Right kidney (tissue), 9 donors: ENCODE data around the gene KLF16.
"Not testable (repeated sequence)": the region's sequence is repeated elsewhere in the genome, so short reads cannot be mapped to it uniquely, and the experiment has no call there.

ENCODE experiments used
- DNase-seq: peaks from one replicate; pipeline ENCODE4 v3.0.0-alpha.2; 2016
- long read RNA-seq, 8 donors: transcript quantifications; one replicate each; lab custom pipeline, GENCODE V29; 2026

KLF16 gene
- long read RNA-seq, donor 1, transcript KLF16-201 (2 exons, 2,890 nt), result major isoform, 9 of 14 reads
- long read RNA-seq, donor 1, partial matches to known transcripts, result 5 of 14 reads
- long read RNA-seq, donor 1, other reads (novel, unspliced or antisense), result 0 of 14 reads
- long read RNA-seq, donor 2, partial matches to known transcripts, result 6 of 9 reads
- long read RNA-seq, donor 2, other reads (novel, unspliced or antisense), result 0 of 9 reads
- long read RNA-seq, donor 3, partial matches to known transcripts, result 0 of 1 reads
- long read RNA-seq, donor 3, other reads (novel, unspliced or antisense), result 0 of 1 reads
- long read RNA-seq, donor 4, transcript KLF16-201 (2 exons, 2,890 nt), result major isoform, 8 of 18 reads
- long read RNA-seq, donor 4, partial matches to known transcripts, result 10 of 18 reads
- long read RNA-seq, donor 4, other reads (novel, unspliced or antisense), result 0 of 18 reads
- long read RNA-seq, donor 5, transcript KLF16-201 (2 exons, 2,890 nt), result major isoform, 11 of 11 reads
- long read RNA-seq, donor 5, partial matches to known transcripts, result 0 of 11 reads
- long read RNA-seq, donor 5, other reads (novel, unspliced or antisense), result 0 of 11 reads
- long read RNA-seq, donor 6, transcript KLF16-201 (2 exons, 2,890 nt), result major isoform, 8 of 8 reads
- long read RNA-seq, donor 6, partial matches to known transcripts, result 0 of 8 reads
- long read RNA-seq, donor 6, other reads (novel, unspliced or antisense), result 0 of 8 reads
- long read RNA-seq, donor 7, result 0 reads
- long read RNA-seq, donor 8, transcript KLF16-201 (2 exons, 2,890 nt), result major isoform, 5 of 11 reads
- long read RNA-seq, donor 8, partial matches to known transcripts, result 5 of 11 reads
- long read RNA-seq, donor 8, other reads (novel, unspliced or antisense), result 0 of 11 reads

DNA sequence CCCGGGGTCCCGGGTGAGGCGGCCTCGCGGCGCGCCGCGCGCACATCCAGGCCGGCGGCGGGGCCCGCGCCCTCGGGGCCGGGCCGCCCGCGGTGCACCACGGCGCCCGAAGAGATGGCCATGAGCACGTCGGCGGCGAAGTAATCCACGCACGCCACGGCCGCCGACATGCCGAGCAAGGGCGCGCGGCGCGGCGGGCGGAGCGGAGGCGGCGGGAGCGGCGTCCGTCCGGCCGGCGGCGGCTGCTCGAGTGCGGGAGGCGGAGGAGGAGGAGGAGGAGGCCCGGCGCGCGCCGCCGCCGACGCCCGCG lies at the start of gene KLF16:
KLF16 (minus strand) TSS at position 252 of the 310 bp plus-strand sequence; CDS start at position 170, 82 bp downstream.
- DNase-seq, result no peak

GRCh38 chr19:1912760-1913505 lies 49.6 kb upstream of the KLF16 start:
- DNase-seq, result no peak

- DNase-seq, result no peak
Observed at GRCh38 chr19:1911995-1912394, 48.6 kb upstream of the KLF16 start.

DNA sequence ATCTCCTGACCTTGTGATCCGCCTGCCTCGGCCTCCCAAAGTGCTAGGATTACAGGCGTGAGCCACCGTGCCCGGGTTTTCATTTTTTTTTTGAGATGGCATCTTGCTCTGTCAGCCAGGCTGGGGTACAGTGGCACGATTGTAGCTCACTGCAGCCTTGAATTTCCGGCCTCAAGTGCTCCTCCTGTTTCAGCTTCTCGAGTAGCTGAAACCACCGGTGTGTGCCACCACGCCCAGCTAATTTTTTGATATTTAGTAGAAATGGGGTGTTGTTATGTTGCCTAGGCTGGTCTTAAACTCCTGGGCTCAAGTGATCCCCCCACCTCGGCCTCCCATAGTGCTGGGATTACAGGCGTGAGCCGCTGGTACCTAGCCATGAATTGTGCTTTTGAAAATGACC lies 47.7 kb upstream of the KLF16 start:
- no peak for DNase-seq

GRCh38 chr19:1910177-1910576 lies 46.8 kb upstream of the KLF16 start:
- DNase-seq, result no peak

DNA sequence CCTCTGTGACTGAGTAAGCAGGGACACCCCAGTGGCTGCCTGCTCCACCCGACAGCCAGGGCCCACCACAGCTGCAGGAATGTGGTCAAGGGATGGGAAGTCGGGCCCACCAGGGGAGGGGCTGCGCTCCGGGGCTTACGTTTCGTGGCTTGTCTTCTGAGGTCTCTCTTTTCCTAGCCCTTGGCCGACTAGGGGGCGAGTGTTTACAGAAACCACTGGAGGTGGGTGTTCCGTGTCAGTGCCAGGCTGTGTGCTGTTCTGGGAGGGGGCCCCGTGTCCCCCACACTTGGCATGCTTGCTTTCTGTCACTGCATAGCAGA lies 46.3 kb upstream of the KLF16 start:
- DNase-seq, result no peak

DNA sequence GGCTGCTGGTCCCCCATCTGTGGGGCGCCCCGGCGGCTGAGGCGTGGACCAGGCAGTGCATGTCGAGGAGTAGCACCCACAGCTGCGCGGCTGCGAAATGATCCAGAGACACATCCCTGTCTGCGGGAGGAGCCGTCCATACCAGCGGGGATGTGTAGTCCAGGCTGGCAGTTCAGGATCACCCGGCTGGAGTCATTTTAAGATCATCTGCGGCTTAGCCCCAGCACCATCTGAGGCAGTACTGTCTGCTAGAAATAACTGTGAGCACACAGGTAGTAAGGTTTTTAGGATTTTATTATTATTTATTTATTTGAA lies 44.9 kb upstream of the KLF16 start:
- no peak for DNase-seq

GRCh38 chr19:1907563-1908363 lies 44.4 kb upstream of the KLF16 start:
- DNase-seq, result peak; percentile 54

DNA sequence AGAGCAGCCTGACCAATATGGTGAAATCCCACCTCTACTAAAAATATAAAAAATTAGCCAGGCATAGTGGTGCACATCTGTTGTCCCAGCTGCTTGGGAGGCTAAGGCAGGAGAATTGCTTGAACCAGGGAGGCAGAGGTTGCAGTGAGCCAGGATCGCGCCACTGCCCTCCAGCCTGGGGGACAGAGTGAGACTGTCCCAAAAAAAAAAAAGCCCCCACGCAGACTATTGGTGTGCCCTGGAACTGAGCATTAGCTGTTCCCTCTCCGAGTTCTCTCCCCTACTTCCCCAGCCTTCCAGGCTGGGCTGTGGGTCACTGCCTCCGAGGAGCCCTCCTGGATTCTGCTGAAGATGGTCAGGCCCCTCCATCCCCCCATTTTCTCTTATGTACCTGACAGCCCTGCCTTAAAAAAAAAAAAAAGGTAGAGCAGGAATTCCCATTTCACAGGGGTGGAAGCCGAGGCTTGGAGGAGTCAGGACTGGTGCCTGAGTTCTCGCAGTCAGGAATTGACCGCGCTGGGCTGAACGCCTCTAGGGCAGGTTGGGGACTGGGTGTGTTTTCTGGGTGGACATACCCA lies 43.7 kb upstream of the KLF16 start:
- no peak for DNase-seq

DNA sequence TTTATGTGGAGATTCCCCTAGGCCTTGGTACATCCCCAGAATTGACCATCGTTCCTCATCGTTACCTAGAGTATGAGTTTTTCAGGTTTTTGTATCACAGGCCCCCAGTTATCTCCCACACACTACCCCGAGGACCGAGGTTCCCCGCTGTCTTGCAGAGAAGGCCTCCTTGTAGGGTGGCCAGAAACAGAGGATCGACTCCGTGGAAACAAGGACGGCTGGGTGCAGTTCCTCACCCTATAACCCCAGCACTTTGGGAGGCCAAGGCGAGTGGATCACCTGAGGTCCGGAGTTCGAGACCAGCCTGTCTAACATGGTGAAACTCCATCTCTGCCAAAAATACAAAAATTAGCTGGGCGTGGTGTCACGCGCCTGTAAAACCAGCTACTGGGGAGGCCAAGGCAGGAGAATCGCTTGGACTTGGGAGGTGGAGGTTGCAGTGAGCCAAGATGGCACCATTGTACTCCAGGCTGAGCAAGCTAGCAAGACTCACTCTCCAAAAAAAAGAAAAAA lies 42.5 kb upstream of the KLF16 start:
- no peak for DNase-seq

- peak; percentile 85 for DNase-seq
Observed at GRCh38 chr19:1905110-1905862, 41.9 kb upstream of the KLF16 start, which contains the start of the genes ADAT3 and SCAMP4. ADAT3 (plus strand) TSS chr19:1905399; CDS start chr19:1912048, 6,649 bp downstream. SCAMP4 (plus strand) TSS chr19:1905399; CDS start chr19:1915020, 9,621 bp downstream.

- no peak for DNase-seq
Observed at GRCh38 chr19:1904860-1905109, 41.4 kb upstream of the KLF16 start.

DNA sequence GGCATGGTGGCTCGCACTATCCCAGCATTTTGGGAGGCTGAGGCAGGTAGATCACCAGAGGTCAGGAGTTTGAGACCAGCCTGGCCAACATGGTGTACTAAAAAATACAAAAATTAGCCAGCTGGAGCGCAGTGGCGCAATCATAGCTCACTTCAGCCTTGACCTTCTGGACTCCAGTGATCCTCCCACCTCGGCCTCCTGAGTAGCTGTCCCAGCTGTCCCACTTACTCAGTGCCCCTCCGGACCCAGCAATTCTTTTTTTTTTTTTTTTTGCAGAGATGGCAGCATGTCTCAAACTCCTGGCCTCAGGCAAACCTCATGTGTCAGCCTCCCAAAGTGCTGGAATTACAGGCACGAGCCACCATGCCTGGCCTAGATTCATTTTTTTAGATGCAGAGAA lies 39.5 kb upstream of the KLF16 start:
- DNase-seq, result no peak

GRCh38 chr19:1901940-1902404 lies 38.6 kb upstream of the KLF16 start:
- DNase-seq, result no peak

- no peak for DNase-seq
Observed at GRCh38 chr19:1896508-1896907, 33.1 kb upstream of the KLF16 start.

GRCh38 chr19:1893791-1894190 lies 30.4 kb upstream of the KLF16 start:
- DNase-seq, result no peak

DNA sequence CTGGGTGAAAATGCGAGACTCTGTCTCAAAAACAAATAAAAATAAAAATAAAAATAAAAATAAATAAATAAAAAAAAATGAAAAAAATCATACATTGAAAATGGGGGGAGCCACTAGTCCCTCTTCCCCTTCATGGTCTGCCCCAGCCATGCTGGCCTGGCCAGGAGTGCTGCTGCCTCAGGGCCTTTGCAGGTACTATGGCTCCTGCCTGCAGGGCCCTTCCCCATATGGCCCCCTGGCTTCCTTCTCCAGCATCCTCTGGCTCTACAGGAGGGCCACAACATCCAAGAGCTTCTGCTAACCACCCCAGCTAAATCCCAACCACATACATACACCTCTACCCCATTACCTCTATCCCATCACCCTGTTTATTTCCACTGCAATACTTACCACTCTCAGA lies 26.5 kb upstream of the KLF16 start:
- DNase-seq, result no peak

GRCh38 chr19:1888385-1888784 lies 25.0 kb upstream of the KLF16 start:
- no peak for DNase-seq

DNA sequence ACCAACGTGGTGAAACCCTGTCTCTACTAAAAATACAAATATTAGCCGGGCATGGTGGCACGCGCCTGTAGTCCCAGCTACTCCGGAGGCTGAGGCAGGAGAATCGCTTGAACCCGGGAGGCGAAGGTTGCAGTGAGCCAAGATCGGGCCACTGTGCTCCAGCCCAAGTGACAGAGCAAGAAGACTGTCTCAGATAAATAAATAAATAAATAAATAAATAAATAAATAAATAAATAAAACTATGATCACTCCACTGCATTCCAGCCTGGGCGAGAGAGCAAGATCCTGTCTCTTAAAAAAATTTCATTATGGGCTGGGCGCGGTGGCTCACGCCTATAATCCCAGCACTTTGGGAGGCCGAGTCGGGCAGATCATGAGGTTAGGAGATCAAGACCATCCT lies 23.0 kb upstream of the KLF16 start:
- not testable (repeated sequence) for DNase-seq

DNA sequence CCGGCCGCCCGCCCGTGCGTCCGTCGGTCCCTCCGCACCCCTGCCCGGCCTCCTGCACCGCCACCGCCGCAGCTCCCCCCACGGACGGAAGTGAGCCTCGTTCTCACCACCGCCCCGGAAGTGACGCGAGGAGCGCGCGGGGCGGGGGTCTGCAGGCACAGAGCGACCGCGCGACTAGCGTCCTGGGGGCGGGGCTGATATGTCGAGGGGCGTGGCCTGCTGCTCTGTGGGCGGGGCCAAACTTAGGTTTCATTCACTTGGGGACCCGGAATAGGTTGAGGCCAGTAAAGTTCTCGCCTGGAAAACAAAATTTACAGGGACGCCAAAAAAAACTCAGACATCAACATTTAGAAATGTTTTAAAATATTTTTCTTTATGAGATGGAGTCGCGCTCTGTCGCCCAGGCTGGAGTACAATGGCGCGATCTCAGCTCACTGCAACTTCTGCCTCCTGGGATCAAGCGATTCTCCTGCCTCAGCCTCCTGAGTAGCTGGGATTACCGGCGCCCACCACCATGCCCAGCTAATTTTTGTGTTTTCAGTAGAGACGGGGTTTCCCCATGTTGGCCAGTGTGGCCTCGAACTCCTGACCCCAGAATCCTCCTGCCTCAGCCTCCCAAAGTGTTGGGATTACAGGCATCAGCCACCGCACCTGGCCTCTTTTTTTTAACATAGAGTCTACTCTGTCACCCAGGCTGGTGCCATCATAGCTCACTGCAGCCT lies 22.2 kb upstream of the KLF16 start, which contains the start of gene ABHD17A:
ABHD17A (minus strand) TSS at position 99 of the 722 bp plus-strand sequence. CDS start 3,930 bp downstream, outside the sequence.
- peak; percentile 81 for DNase-seq
